NAMALWA (cell line): ENCODE data around the gene CLCNKB.

Source experiments
- DNase-seq: peaks from one replicate; pipeline ENCODE4 v3.0.0-alpha.2; 2015; ENCODE audit warnings: low spot score

CLCNKB gene

GRCh38 chr1:16076031-16076864 lies 32.7 kb downstream of the CLCNKB start:
- DNase-seq: no peak

GRCh38 chr1:16076865-16077238 lies 33.3 kb downstream of the CLCNKB start:
- no peak for DNase-seq

GRCh38 chr1:16077406-16078245 lies 34.0 kb downstream of the CLCNKB start:
- no peak for DNase-seq

- DNase-seq: peak; percentile 89
These were observed 35.5 kb downstream of the CLCNKB start for GRCh38 chr1:16078925-16079656.

GRCh38 chr1:16080422-16081150 lies 37.0 kb downstream of the CLCNKB start:
- DNase-seq: no peak

GRCh38 chr1:16081636-16082035 lies 38.1 kb downstream of the CLCNKB start:
- no peak for DNase-seq

- peak; percentile 84 for DNase-seq
These were observed 38.9 kb downstream of the CLCNKB start for GRCh38 chr1:16082283-16083038.

- no peak for DNase-seq
These were observed 39.9 kb downstream of the CLCNKB start for GRCh38 chr1:16083486-16083885.

GRCh38 chr1:16085522-16085921 lies 41.9 kb downstream of the CLCNKB start:
- no peak for DNase-seq

GRCh38 chr1:16087733-16088132 lies 44.2 kb downstream of the CLCNKB start:
- DNase-seq: no peak

GRCh38 chr1:16088351-16088911 lies 44.8 kb downstream of the CLCNKB start:
- DNase-seq: no peak

- DNase-seq: no peak
These were observed 45.4 kb downstream of the CLCNKB start for GRCh38 chr1:16088996-16089395.

GRCh38 chr1:16090076-16090826 lies 46.7 kb downstream of the CLCNKB start:
- DNase-seq: no peak

GRCh38 chr1:16091296-16091695 lies 47.7 kb downstream of the CLCNKB start:
- no peak for DNase-seq

- DNase-seq: no peak
These were observed 48.7 kb downstream of the CLCNKB start for GRCh38 chr1:16092097-16092922.

GRCh38 chr1:16092923-16093511 lies 49.4 kb downstream of the CLCNKB start:
- no peak for DNase-seq

GRCh38 chr1:16093611-16094010 lies 50.0 kb downstream of the CLCNKB start:
- DNase-seq: no peak

- no peak for DNase-seq
These were observed 51.0 kb downstream of the CLCNKB start for GRCh38 chr1:16094453-16095158.
